K562 (cell line): ENCODE results near the gene FSTL3.

Experiments used
- HDAC2 ChIP-seq: fragments of 450-650 bp; IDR thresholded peaks from 2 replicates; pipeline ENCODE4 v1.6.1; 2016; ENCODE audit warnings: mild to moderate bottlenecking
- HDAC6 ChIP-seq: IDR thresholded peaks from 2 replicates; pipeline ENCODE4 v1.6.1; 2012; ENCODE audit warnings: low read depth, mild to moderate bottlenecking, control low read depth, inconsistent platforms, low read length, moderate library complexity
- IRF2 ChIP-seq: sonication (generic); formaldehyde crosslinking; IDR thresholded peaks from 2 replicates; pipeline ENCODE4 v1.8.1; 2022; ENCODE audit warnings: mild to moderate bottlenecking, missing genetic modification reagents
- RCOR1 ChIP-seq, 2 experiments: IDR thresholded peaks; 2 replicates each; pipeline ENCODE4 v1.6.1; 2012; ENCODE audit warnings: low read depth in 2 of 2, low read length in 2 of 2, borderline replicate concordance in 1 of 2, improper control_type of control experiment in 1 of 2
- ZFP36 ChIP-seq: fragments of 150-350 bp; IDR thresholded peaks from 2 replicates; pipeline ENCODE4 v1.6.1; 2018; ENCODE audit warnings: low read length, low read depth; ENCODE audit not compliant: partially characterized antibody
- TF ChIP-seq, protein P1 (sequence below): sonication (generic); formaldehyde crosslinking; IDR thresholded peaks from 2 replicates; pipeline ENCODE4 v1.8.1; 2023; ENCODE audit warnings: mild to moderate bottlenecking, missing genetic modification reagents

DNA sequence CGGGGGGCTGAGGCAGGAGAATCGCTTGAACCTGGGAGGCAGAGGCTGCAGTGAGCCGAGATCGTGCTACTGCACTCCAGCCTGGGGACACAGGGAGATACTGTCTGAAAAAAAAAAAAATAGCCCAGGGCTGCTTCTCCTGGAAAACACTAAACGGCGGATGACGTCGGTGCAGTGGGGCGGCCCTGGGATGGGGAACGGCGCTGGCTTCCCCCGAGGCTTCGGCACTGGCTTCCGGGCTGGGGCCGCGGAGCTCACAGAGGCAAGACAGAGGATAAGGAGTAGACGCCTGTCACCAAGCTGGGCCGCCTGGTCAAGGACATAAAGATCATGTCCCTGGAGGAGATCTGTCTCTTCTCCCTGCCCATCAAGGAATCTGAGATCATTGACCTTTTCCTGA is 14.0 kb downstream of the FSTL3 start:
- TF ChIP-seq RCOR1 (IDR thresholded peaks at IDR 0.05; ENCODE audit: borderline replicate concordance in 1 of 2, low read depth in 2 of 2, low read length in 2 of 2) (no peak), ZFP36 (no peak), HDAC6 (no peak), HDAC2 (no peak), IRF2 (no peak)
- TF ChIP-seq, protein P1, sequence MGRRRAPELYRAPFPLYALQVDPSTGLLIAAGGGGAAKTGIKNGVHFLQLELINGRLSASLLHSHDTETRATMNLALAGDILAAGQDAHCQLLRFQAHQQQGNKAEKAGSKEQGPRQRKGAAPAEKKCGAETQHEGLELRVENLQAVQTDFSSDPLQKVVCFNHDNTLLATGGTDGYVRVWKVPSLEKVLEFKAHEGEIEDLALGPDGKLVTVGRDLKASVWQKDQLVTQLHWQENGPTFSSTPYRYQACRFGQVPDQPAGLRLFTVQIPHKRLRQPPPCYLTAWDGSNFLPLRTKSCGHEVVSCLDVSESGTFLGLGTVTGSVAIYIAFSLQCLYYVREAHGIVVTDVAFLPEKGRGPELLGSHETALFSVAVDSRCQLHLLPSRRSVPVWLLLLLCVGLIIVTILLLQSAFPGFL (CRISPR knock-in tag): no peak
